Upper lobe of left lung (tissue), 4 donors: Measurements from ENCODE around the gene FBXW5.

Experiments used
- CTCF ChIP-seq, 6 experiments: fragments of 450-650 bp in 4 of 6; fragments of 200-600 bp in 2 of 6; sonication (generic) in 2 of 6; IDR thresholded peaks; one replicate each; pipeline ENCODE4 v1.5.1; 2016 to 2019; ENCODE audit warnings: antibody characterized with exemption in 6 of 6
- EP300 ChIP-seq, 4 donors: sonication (generic); formaldehyde crosslinking; IDR thresholded peaks; one replicate each; pipeline ENCODE4 v1.5.1; 2017; ENCODE audit warnings: antibody characterized with exemption in 4 of 4, control low read depth in 2 of 4
- POLR2A ChIP-seq, 4 donors: fragments of 450-650 bp; IDR thresholded peaks; one replicate each; pipeline ENCODE4 v1.5.1; 2016 to 2017; ENCODE audit warnings: antibody characterized with exemption in 4 of 4, mild to moderate bottlenecking in 2 of 4
- POLR2AphosphoS5 ChIP-seq, 2 donors: sonication (generic); formaldehyde crosslinking; IDR thresholded peaks; one replicate each; pipeline ENCODE4 v1.5.1; 2017; ENCODE audit warnings: antibody characterized with exemption in 2 of 2

- TF ChIP-seq CTCF (IDR thresholded peaks at IDR 0.05) (no peak), POLR2A (IDR thresholded peaks at IDR 0.05) (no peak), POLR2AphosphoS5 (IDR thresholded peaks at IDR 0.05) (no peak), EP300 (IDR thresholded peaks at IDR 0.05) (no peak)
Observed at GRCh38 chr9:136983167-136983566, 38.6 kb upstream of the FBXW5 start.
